GM18909 (cell line): ENCODE results near the gene ZMIZ1.
"Not testable (repeated sequence)": the region's sequence is repeated elsewhere in the genome, so short reads cannot be mapped to it uniquely, and the experiment has no call there.

Experiments
- ATAC-seq: cut with Tn5 transposase; IDR thresholded peaks from one replicate; pipeline ENCODE4 v1.9.1; 2021; ENCODE audit warnings: mild to moderate bottlenecking; ENCODE audit not compliant: unreplicated experiment, poor library complexity

ZMIZ1 gene

GRCh38 chr10:79029478-79030390 is 39.0 kb upstream of the ZMIZ1 start:
- ATAC-seq, result no peak

GRCh38 chr10:79030705-79031104 is 38.1 kb upstream of the ZMIZ1 start:
- ATAC-seq, result no peak

- ATAC-seq, result no peak
Measured at GRCh38 chr10:79031723-79032122, 37.0 kb upstream of the ZMIZ1 start.

- ATAC-seq, result no peak
Measured at GRCh38 chr10:79034271-79034876, 34.4 kb upstream of the ZMIZ1 start.

- not testable (repeated sequence) for ATAC-seq
Measured at GRCh38 chr10:79036416-79036815, 32.4 kb upstream of the ZMIZ1 start.

- no peak for ATAC-seq
Measured at GRCh38 chr10:79038104-79038840, 30.5 kb upstream of the ZMIZ1 start.

- no peak for ATAC-seq
Measured at GRCh38 chr10:79038841-79039201, 29.9 kb upstream of the ZMIZ1 start.

GRCh38 chr10:79042639-79043411 is 25.9 kb upstream of the ZMIZ1 start:
- ATAC-seq, result no peak

GRCh38 chr10:79044036-79044632 is 24.6 kb upstream of the ZMIZ1 start:
- ATAC-seq, result no peak

GRCh38 chr10:79044846-79045245 is 23.9 kb upstream of the ZMIZ1 start:
- ATAC-seq, result no peak

- no peak for ATAC-seq
Measured at GRCh38 chr10:79045566-79046175, 23.1 kb upstream of the ZMIZ1 start.

- ATAC-seq, result no peak
Measured at GRCh38 chr10:79046326-79046725, 22.4 kb upstream of the ZMIZ1 start.

- ATAC-seq, result no peak
Measured at GRCh38 chr10:79046741-79047583, 21.8 kb upstream of the ZMIZ1 start.

GRCh38 chr10:79047584-79047874 is 21.2 kb upstream of the ZMIZ1 start:
- ATAC-seq, result no peak

GRCh38 chr10:79047875-79048638 is 20.7 kb upstream of the ZMIZ1 start:
- no peak for ATAC-seq

GRCh38 chr10:79048639-79049550 is 19.9 kb upstream of the ZMIZ1 start:
- no peak for ATAC-seq
